HepG2 (cell line): ENCODE results near the gene FHL3. TPM values are rescaled to one million over a fixed set of nuclear protein-coding genes. Genes with fewer than 3 reads are reported as not detected.

ENCODE experiments used
- ATAC-seq: fragments of 200-7000 bp; cut with Tn5 transposase; 3 replicates; pipeline ENCODE4 v1.9.1; 2020; ENCODE audit warnings: mild to moderate bottlenecking, moderate library complexity
- BruUV-seq: library from RNA; stranded (reverse); fragments of 400-500 nt; replicated peaks from 2 replicates; lab custom pipeline; 2021; lab: Mats Ljungman, UMichigan
- CTCF ChIA-PET: fragments of 300-600 bp; formaldehyde crosslinking; extraction: SDS; loops from one replicate; lab custom pipeline; 2021; ENCODE audit warnings: low total read pairs, inconsistent platforms, low intra/inter-chr PET ratio; lab: Yijun Ruan, JAX
- POLR2A ChIA-PET: fragments of 350-600 bp; sonication (Branson Sonifier 250); formaldehyde crosslinking; loops from one replicate; lab custom pipeline; 2020; ENCODE audit warnings: antibody characterized with exemption, inconsistent platforms; lab: Yijun Ruan, JAX
- DNase-seq: peaks from one replicate; pipeline ENCODE4 v3.0.0-alpha.2; 2015; ENCODE audit warnings: low spot score
- FAIRE-seq: peaks from 3 replicates; lab custom pipeline; 2011; peaks lifted over from hg19 to GRCh38; lab: Jason Lieb, UNC
- H2AFZ ChIP-seq: one replicate; pipeline ENCODE4 v1.6.1; 2011; ENCODE audit warnings: low read length, inconsistent platforms
- H3K27ac ChIP-seq: fragments of 300-600 bp; 3 replicates; pipeline ENCODE4 v1.8.0; 2011; ENCODE audit warnings: mixed run types, mild to moderate bottlenecking, mixed read lengths, low read length, inconsistent platforms; ENCODE audit not compliant: insufficient read depth; ENCODE audit errors: extremely low read length
- H3K27me3 ChIP-seq, 2 experiments: fragments of 200-600 bp in 1 of 2; 2 replicates in 1 of 2; 3 replicates in 1 of 2; pipeline versions ENCODE4 v1.6.0 to v1.8.0; 2011; ENCODE audit warnings: low read length in 2 of 2, mild to moderate bottlenecking in 2 of 2, moderate library complexity in 2 of 2, inconsistent platforms in 1 of 2; ENCODE audit not compliant: insufficient read depth in 2 of 2, control insufficient read depth in 1 of 2
- H3K36me3 ChIP-seq, 2 experiments: fragments of 200-600 bp in 1 of 2; replicated peaks in 1 of 2; 2 replicates in 1 of 2; 3 replicates in 1 of 2; pipeline versions ENCODE4 v1.5.1 to v1.8.0; 2011; ENCODE audit warnings: low read length in 2 of 2, inconsistent platforms in 1 of 2; ENCODE audit not compliant: insufficient read depth in 2 of 2, control insufficient read depth in 1 of 2
- H3K4me1 ChIP-seq: 2 replicates; pipeline ENCODE4 v1.5.1; 2012; ENCODE audit warnings: low read length, inconsistent platforms; ENCODE audit not compliant: insufficient read depth
- H3K4me2 ChIP-seq: 2 replicates; pipeline ENCODE4 v1.6.0; 2011; ENCODE audit warnings: low read depth, low read length, inconsistent platforms
- H3K4me3 ChIP-seq, 3 experiments: fragments of 200-600 bp in 1 of 3; sonication (generic), shearing (Covaris generic) in 1 of 3; replicated peaks in 1 of 3; 2 replicates each; pipeline ENCODE4 v1.5.1; 2011 to 2016; ENCODE audit warnings: low read length in 3 of 3, inconsistent platforms in 2 of 3, low read depth in 2 of 3, mild to moderate bottlenecking in 2 of 3, control low read depth in 1 of 3, mixed read lengths in 1 of 3; ENCODE audit not compliant: insufficient read depth in 1 of 3
- H3K79me2 ChIP-seq: one replicate; pipeline ENCODE4 v1.6.1; 2011; ENCODE audit warnings: low read length, inconsistent platforms; ENCODE audit not compliant: insufficient read depth
- H3K9ac ChIP-seq: 2 replicates; pipeline ENCODE4 v1.6.0; 2011; ENCODE audit warnings: mild to moderate bottlenecking, low read depth, low read length, inconsistent platforms; ENCODE audit not compliant: insufficient read depth
- H3K9me3 ChIP-seq: 2 replicates; pipeline ENCODE4 v1.5.1; 2012; ENCODE audit warnings: mild to moderate bottlenecking, low read length
- H4K20me1 ChIP-seq: 2 replicates; pipeline ENCODE4 v1.6.0; 2011; ENCODE audit warnings: inconsistent platforms, mild to moderate bottlenecking, low read length, moderate library complexity; ENCODE audit not compliant: insufficient read depth
- AGO2 ChIP-seq: fragments of 200-400 bp; formaldehyde crosslinking; optimal IDR thresholded peaks from 2 replicates; pipeline ENCODE3; 2017; ENCODE audit warnings: mild to moderate bottlenecking, low read depth, low read length, moderate library complexity
- KLF13 ChIP-seq: sonication (generic); formaldehyde crosslinking; IDR thresholded peaks from 2 replicates; pipeline ENCODE4 v1.4.0; 2020; ENCODE audit warnings: mild to moderate bottlenecking, missing genetic modification reagents
- MYC ChIP-seq: sonication (generic); formaldehyde crosslinking; IDR thresholded peaks from 2 replicates; pipeline ENCODE4 v1.9.0; 2021; ENCODE audit warnings: missing genetic modification reagents, borderline replicate concordance
- NONO ChIP-seq, 2 experiments: fragments of 450-650 bp in 1 of 2; sonication (generic) in 1 of 2; formaldehyde crosslinking in 1 of 2; IDR thresholded peaks in 1 of 2; conservative IDR thresholded peaks in 1 of 2; 2 replicates each; pipeline versions ENCODE4 v1.6.1 to v1.8.0; 2017 to 2022; ENCODE audit warnings: mild to moderate bottlenecking in 1 of 2, missing genetic modification reagents in 1 of 2, moderate library complexity in 1 of 2
- SYNCRIP ChIP-seq: fragments of 200-400 bp; formaldehyde crosslinking; IDR thresholded peaks from 2 replicates; pipeline ENCODE4 v1.6.1; 2018; ENCODE audit warnings: mild to moderate bottlenecking, low read depth, low read length; ENCODE audit not compliant: insufficient read depth
- ZFP36 ChIP-seq: fragments of 150-350 bp; IDR thresholded peaks from 2 replicates; pipeline ENCODE4 v1.6.1; 2018; ENCODE audit warnings: borderline replicate concordance, low read length, low read depth; ENCODE audit not compliant: partially characterized antibody
- ZNF296 ChIP-seq: sonication (generic); formaldehyde crosslinking; conservative IDR thresholded peaks from 2 replicates; pipeline ENCODE4 v1.5.0; 2020; ENCODE audit warnings: mild to moderate bottlenecking, missing genetic modification reagents
- ZNF557 ChIP-seq: sonication (generic); formaldehyde crosslinking; IDR thresholded peaks from 2 replicates; pipeline ENCODE4 v1.4.0; 2020; ENCODE audit warnings: missing genetic modification reagents
- ZNF660 ChIP-seq: sonication (generic); formaldehyde crosslinking; IDR thresholded peaks from 2 replicates; pipeline ENCODE4 v1.5.1; 2020; ENCODE audit warnings: mild to moderate bottlenecking, low read depth, missing genetic modification reagents, borderline replicate concordance
- ZNF782 ChIP-seq: sonication (generic); formaldehyde crosslinking; IDR thresholded peaks from 2 replicates; pipeline ENCODE4 v1.4.0; 2020; ENCODE audit warnings: missing genetic modification reagents, mild to moderate bottlenecking, borderline replicate concordance
- WGBS: methylation state at CpG from one replicate; pipeline ENCODE4 v1.1.6; 2017; ENCODE audit warnings: low lambda C conversion rate; 5-methylcytosine and 5-hydroxymethylcytosine counted together
- in situ Hi-C: cut with HindIII; loops from 2 replicates; pipeline ENCODE4 v1.10.0; 2017; ENCODE audit warnings: low pct_unique_long_range_greater_than_20kb; ENCODE audit not compliant: extremely low pct_ligation_motif_present
- intact Hi-C: fragments of 100-400 bp; cut with micrococcal nuclease; formaldehyde crosslinking; loops from one replicate; pipeline ENCODE4 v1.10.0; 2022; ENCODE audit not compliant: unreplicated experiment
- polyA plus RNA-seq, 8 experiments: library from polyadenylated mRNA; depleted of rRNA in 3 of 8; stranded (reverse) in 7 of 8; unstranded in 1 of 8; fragments of >200 nt; fragmentation: Illumina TruSeq in 4 of 8; extraction: Trizol in 4 of 8; gene quantifications; 2 replicates each; pipeline versions ENCODE4 v1.2.1 to v1.2.3, GENCODE V29; 2011 to 2016; ENCODE audit warnings: low read depth in 4 of 8, missing spikeins in 1 of 8, mixed read lengths in 1 of 8; ENCODE audit not compliant: insufficient read depth in 1 of 8
- total RNA-seq, 5 experiments: library from RNA; depleted of rRNA; stranded (reverse); fragments of >200 nt; fragmentation: Illumina TruSeq; extraction: Trizol; gene quantifications; 2 replicates each; pipeline ENCODE4 v1.2.3, GENCODE V29; 2016; ENCODE audit warnings: low read depth in 1 of 5
- TF ChIP-seq, protein P1 (sequence below): sonication (generic); formaldehyde crosslinking; IDR thresholded peaks from 2 replicates; pipeline ENCODE4 v1.8.0; 2022; ENCODE audit warnings: mild to moderate bottlenecking, missing genetic modification reagents; ENCODE audit not compliant: insufficient replicate concordance
- TF ChIP-seq, protein P2 (sequence below): sonication (generic); formaldehyde crosslinking; IDR thresholded peaks from 2 replicates; pipeline ENCODE4 v1.5.0; 2020; ENCODE audit warnings: missing genetic modification reagents
- TF ChIP-seq, protein P3 (sequence below): IDR thresholded peaks from 2 replicates; pipeline ENCODE4 v1.6.1; 2018; ENCODE audit warnings: missing genetic modification reagents, mild to moderate bottlenecking, missing compliant biosample characterization
- TF ChIP-seq, protein P4 (sequence below): IDR thresholded peaks from 2 replicates; pipeline ENCODE4 v1.6.1; 2016; ENCODE audit warnings: low read depth, missing genetic modification reagents, missing compliant biosample characterization

The FHL3 gene
- total and polyA plus RNA-seq, 2 of the 13 experiments (the other 11 are each of a cell fraction or from before 2014, with no cell fraction given): 2.8 to 6.6 TPM

DNA sequence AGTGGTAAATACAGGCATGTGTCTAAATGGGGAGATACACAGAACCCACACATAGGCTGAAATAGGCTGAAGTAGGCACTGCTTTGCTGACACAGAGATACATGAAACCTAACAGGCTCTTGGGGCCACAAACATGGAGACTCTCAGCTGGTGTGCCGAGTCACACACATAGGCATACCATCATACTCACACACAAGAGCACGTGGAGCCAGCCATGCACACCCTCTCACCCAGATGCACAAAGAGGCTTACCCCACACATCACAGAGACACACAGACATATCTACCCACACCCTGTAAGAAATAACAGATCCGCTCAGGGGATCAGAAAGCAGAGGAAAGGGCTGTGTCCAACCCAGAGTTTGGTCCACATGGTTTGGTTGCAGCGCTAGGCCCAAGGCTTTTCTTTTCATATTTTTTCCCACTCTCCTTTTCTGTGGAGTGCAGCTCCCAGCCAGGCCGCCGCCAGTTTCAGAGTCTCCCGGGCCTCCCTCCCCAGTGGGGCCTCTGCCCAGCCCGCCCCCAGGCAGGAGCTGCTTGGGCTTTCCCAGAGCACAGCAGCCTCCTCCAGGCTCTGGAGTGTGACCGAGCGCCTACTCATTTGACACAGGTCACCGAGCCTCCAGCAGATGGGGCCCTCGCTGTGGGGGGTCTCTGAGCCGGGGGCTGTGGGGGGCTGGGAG is 45.2 kb upstream of the FHL3 start:
- intact Hi-C loops: no loop called here
- H3K9ac ChIP-seq: no peak overlapping the region
- FAIRE-seq (no peak), DNase-seq (no peak), ATAC-seq (no peak)
- WGBS: 33% methylated on average over 11 of the region's 13 CpGs
- peaks cover 1 to 37% of the 10 kb centered on the region in 2 experiments; a peak in 4 of 5 replicates for H3K27me3 ChIP-seq
- H3K4me2 ChIP-seq: no peak overlapping the region
- H4K20me1 ChIP-seq: no peaks in the 10 kb centered on the region
- in situ Hi-C loops: no loop called here
- H3K9me3 ChIP-seq: no peaks in the 10 kb centered on the region
- no peak overlapping the region for H3K4me3 ChIP-seq
- H3K4me1 ChIP-seq: peaks cover 22% of the 10 kb centered on the region
- ChIA-PET CTCF (no interaction called here), POLR2A (no interaction called here)
- no peaks in the 10 kb centered on the region for H3K79me2 ChIP-seq
- H3K27ac ChIP-seq: no peak overlapping the region
- BruUV-seq: no TSS peak
- no peaks in the 10 kb centered on the region for H3K36me3 ChIP-seq
- H2AFZ ChIP-seq: no peak overlapping the region
- no peak for TF ChIP-seq ZNF660 (CRISPR knock-in tag)
- TF ChIP-seq, protein P1, sequence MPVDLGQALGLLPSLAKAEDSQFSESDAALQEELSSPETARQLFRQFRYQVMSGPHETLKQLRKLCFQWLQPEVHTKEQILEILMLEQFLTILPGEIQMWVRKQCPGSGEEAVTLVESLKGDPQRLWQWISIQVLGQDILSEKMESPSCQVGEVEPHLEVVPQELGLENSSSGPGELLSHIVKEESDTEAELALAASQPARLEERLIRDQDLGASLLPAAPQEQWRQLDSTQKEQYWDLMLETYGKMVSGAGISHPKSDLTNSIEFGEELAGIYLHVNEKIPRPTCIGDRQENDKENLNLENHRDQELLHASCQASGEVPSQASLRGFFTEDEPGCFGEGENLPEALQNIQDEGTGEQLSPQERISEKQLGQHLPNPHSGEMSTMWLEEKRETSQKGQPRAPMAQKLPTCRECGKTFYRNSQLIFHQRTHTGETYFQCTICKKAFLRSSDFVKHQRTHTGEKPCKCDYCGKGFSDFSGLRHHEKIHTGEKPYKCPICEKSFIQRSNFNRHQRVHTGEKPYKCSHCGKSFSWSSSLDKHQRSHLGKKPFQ: no peak
- TF ChIP-seq, protein P2, sequence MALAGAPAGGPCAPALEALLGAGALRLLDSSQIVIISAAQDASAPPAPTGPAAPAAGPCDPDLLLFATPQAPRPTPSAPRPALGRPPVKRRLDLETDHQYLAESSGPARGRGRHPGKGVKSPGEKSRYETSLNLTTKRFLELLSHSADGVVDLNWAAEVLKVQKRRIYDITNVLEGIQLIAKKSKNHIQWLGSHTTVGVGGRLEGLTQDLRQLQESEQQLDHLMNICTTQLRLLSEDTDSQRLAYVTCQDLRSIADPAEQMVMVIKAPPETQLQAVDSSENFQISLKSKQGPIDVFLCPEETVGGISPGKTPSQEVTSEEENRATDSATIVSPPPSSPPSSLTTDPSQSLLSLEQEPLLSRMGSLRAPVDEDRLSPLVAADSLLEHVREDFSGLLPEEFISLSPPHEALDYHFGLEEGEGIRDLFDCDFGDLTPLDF (CRISPR knock-in tag): no peak
- no peak for TF ChIP-seq KLF13 (CRISPR knock-in tag)
- TF ChIP-seq MYC (CRISPR knock-in tag): no peak
- no peak for TF ChIP-seq ZNF557
- TF ChIP-seq ZNF296 (CRISPR knock-in tag): no peak
- TF ChIP-seq ZNF782: no peak
- TF ChIP-seq, protein P3, sequence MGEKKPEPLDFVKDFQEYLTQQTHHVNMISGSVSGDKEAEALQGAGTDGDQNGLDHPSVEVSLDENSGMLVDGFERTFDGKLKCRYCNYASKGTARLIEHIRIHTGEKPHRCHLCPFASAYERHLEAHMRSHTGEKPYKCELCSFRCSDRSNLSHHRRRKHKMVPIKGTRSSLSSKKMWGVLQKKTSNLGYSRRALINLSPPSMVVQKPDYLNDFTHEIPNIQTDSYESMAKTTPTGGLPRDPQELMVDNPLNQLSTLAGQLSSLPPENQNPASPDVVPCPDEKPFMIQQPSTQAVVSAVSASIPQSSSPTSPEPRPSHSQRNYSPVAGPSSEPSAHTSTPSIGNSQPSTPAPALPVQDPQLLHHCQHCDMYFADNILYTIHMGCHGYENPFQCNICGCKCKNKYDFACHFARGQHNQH (CRISPR knock-in tag): no peak
- TF ChIP-seq ZFP36: no peak
- TF ChIP-seq, protein P4, sequence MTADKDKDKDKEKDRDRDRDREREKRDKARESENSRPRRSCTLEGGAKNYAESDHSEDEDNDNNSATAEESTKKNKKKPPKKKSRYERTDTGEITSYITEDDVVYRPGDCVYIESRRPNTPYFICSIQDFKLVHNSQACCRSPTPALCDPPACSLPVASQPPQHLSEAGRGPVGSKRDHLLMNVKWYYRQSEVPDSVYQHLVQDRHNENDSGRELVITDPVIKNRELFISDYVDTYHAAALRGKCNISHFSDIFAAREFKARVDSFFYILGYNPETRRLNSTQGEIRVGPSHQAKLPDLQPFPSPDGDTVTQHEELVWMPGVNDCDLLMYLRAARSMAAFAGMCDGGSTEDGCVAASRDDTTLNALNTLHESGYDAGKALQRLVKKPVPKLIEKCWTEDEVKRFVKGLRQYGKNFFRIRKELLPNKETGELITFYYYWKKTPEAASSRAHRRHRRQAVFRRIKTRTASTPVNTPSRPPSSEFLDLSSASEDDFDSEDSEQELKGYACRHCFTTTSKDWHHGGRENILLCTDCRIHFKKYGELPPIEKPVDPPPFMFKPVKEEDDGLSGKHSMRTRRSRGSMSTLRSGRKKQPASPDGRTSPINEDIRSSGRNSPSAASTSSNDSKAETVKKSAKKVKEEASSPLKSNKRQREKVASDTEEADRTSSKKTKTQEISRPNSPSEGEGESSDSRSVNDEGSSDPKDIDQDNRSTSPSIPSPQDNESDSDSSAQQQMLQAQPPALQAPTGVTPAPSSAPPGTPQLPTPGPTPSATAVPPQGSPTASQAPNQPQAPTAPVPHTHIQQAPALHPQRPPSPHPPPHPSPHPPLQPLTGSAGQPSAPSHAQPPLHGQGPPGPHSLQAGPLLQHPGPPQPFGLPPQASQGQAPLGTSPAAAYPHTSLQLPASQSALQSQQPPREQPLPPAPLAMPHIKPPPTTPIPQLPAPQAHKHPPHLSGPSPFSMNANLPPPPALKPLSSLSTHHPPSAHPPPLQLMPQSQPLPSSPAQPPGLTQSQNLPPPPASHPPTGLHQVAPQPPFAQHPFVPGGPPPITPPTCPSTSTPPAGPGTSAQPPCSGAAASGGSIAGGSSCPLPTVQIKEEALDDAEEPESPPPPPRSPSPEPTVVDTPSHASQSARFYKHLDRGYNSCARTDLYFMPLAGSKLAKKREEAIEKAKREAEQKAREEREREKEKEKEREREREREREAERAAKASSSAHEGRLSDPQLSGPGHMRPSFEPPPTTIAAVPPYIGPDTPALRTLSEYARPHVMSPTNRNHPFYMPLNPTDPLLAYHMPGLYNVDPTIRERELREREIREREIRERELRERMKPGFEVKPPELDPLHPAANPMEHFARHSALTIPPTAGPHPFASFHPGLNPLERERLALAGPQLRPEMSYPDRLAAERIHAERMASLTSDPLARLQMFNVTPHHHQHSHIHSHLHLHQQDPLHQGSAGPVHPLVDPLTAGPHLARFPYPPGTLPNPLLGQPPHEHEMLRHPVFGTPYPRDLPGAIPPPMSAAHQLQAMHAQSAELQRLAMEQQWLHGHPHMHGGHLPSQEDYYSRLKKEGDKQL (CRISPR knock-in tag): no peak
- no peak for TF ChIP-seq SYNCRIP
- no peak for TF ChIP-seq AGO2
- TF ChIP-seq NONO (IDR thresholded peaks at IDR 0.05): no peak
- no peak for TF ChIP-seq NONO (CRISPR knock-in tag; conservative IDR thresholded peaks at IDR 0.05)
